ENCODE results near the gene RER1. TPM values are rescaled to one million over a fixed set of nuclear protein-coding genes. Genes with fewer than 3 reads are reported as not detected.

Gene RER1
- total RNA-seq, 1 donor from 2014 or later = 49.6 TPM

- TF ChIP-seq POLR2AphosphoS5 (IDR thresholded peaks at IDR 0.05; ENCODE audit: insufficient read depth in 1 of 2, low read depth in 1 of 2) (no peak), POLR2A (IDR thresholded peaks at IDR 0.05) (no peak), CTCF (IDR thresholded peaks at IDR 0.05) (no peak)
- no peak for DNase-seq (ENCODE audit: extremely low spot score in 2 of 2)
- no peaks in the 10 kb centered on the region for H3K9me3 ChIP-seq
- intact Hi-C loops (cut with DNase I) = no loop called here
- H3K36me3 ChIP-seq = peaks cover 0 to 62% of the 10 kb centered on the region in 2 donors
- peaks cover 32% of the 10 kb centered on the region for H3K4me1 ChIP-seq
- no peak overlapping the region for H3K4me3 ChIP-seq
- H3K27me3 ChIP-seq = no peaks in the 10 kb centered on the region
- no peak overlapping the region for H3K27ac ChIP-seq
Measured at GRCh38 chr1:2397007-2397679, 5.5 kb downstream of the RER1 start.

DNA sequence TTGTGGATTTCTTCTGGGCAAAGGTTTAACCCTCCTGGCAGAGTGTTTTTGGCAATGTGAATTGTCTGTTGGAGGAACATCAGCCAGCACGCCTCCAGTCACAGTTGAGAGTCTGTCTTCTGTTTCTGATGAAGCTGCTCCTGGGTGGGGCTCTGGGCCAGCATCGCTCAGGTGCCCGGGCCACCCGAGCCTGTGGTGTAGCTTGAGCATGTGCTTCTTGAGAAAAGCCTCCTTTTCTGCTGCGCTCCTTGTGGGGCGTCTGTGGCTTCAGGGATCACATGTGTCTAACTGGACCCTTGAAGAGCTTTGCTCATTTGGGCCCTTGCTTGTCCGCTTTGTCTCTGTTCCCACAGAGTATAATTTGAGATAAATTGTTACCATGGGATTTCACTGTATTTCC, 7.2 kb downstream of the RER1 start:
- no peak for DNase-seq (ENCODE audit: extremely low spot score in 2 of 2)
- H3K4me3 ChIP-seq = no peak overlapping the region
- TF ChIP-seq POLR2AphosphoS5 (IDR thresholded peaks at IDR 0.05; ENCODE audit: insufficient read depth in 1 of 2, low read depth in 1 of 2) (no peak), CTCF (IDR thresholded peaks at IDR 0.05) (no peak), POLR2A (IDR thresholded peaks at IDR 0.05) (no peak)
- H3K9me3 ChIP-seq = no peaks in the 10 kb centered on the region
- peaks cover 15% of the 10 kb centered on the region for H3K4me1 ChIP-seq
- no peaks in the 10 kb centered on the region for H3K27me3 ChIP-seq
- intact Hi-C loops (cut with DNase I) = no loop called here
- peaks cover 0 to 71% of the 10 kb centered on the region in 2 donors for H3K36me3 ChIP-seq
- H3K27ac ChIP-seq = no peak overlapping the region

GRCh38 chr1:2399890-2400575, 8.4 kb downstream of the RER1 start:
- TF ChIP-seq CTCF (IDR thresholded peaks at IDR 0.05) (no peak), POLR2AphosphoS5 (IDR thresholded peaks at IDR 0.05; ENCODE audit: insufficient read depth in 1 of 2, low read depth in 1 of 2) (no peak), POLR2A (IDR thresholded peaks at IDR 0.05) (no peak)
- Histone ChIP-seq H3K36me3 (peaks cover 0 to 83% of the 10 kb centered on the region in 2 donors), H3K27me3 (no peaks in the 10 kb centered on the region), H3K27ac (no peak overlapping the region), H3K4me1 (peaks cover 3% of the 10 kb centered on the region), H3K4me3 (no peak overlapping the region), H3K9me3 (no peaks in the 10 kb centered on the region)
- DNase-seq (ENCODE audit: extremely low spot score in 2 of 2) = no peak
- intact Hi-C loops (cut with DNase I) = no loop called here

DNA sequence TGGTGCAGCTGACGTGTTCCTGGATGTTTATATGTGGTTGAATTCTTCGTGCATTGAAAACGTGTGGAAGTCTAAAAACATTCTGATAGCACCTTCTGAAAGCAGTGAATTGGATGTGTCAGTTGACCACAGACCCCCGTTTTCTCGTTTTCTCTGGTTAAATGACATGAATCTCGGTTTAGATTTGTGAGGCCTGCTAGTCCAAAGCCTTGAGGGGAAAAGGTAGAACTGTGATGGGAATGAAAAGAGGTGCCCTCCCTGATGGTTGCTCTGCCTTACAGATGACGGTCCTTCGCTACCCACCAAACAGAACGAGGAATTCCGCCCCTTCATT, 8.9 kb downstream of the RER1 start:
- H3K27me3 ChIP-seq = no peaks in the 10 kb centered on the region
- H3K9me3 ChIP-seq = no peaks in the 10 kb centered on the region
- no peak overlapping the region for H3K27ac ChIP-seq
- no peak overlapping the region for H3K4me3 ChIP-seq
- peaks cover 0 to 82% of the 10 kb centered on the region in 2 donors for H3K36me3 ChIP-seq
- DNase-seq (ENCODE audit: extremely low spot score in 2 of 2) = no peak
- H3K4me1 ChIP-seq = no peaks in the 10 kb centered on the region
- TF ChIP-seq CTCF (IDR thresholded peaks at IDR 0.05) (no peak), POLR2AphosphoS5 (IDR thresholded peaks at IDR 0.05; ENCODE audit: insufficient read depth in 1 of 2, low read depth in 1 of 2) (no peak), POLR2A (IDR thresholded peaks at IDR 0.05) (no peak)
- intact Hi-C loops (cut with DNase I) = no loop called here

Measured in vagina (tissue), 2 donors.